ENCODE measurements around the gene RNF115. TPM values are rescaled to one million over a fixed set of nuclear protein-coding genes. Genes with fewer than 3 reads are reported as not detected.
"Not testable (repeated sequence)": the region's sequence is repeated elsewhere in the genome, so short reads cannot be mapped to it uniquely, and the experiment has no call there.

RNF115 gene
- total RNA-seq, 1 donor from 2014 or later, result 15.3 TPM

GRCh38 chr1:145766926-145767325, 57.0 kb downstream of the RNF115 start:
- H3K27me3 ChIP-seq (ENCODE audit: insufficient read depth, low read length); H3K9ac ChIP-seq (ENCODE audit: low read length); H3K79me2 ChIP-seq (ENCODE audit: insufficient read depth, low read length); H3K36me3 ChIP-seq (ENCODE audit: insufficient read depth, low read length); FAIRE-seq; DNase-seq (ENCODE audit: low read depth); H3K27me3 Mint-ChIP-seq (ENCODE audit: low read depth, unreplicated experiment); H3K9me3 ChIP-seq (ENCODE audit: insufficient read depth, low read depth, low read length); H3K4me2 ChIP-seq (ENCODE audit: low read length); H3K27ac ChIP-seq (ENCODE audit: low read depth, low read length); H2AFZ ChIP-seq (ENCODE audit: low read depth, low read length); H3K4me1 Mint-ChIP-seq (ENCODE audit: low read depth, unreplicated experiment); H3K4me1 ChIP-seq (ENCODE audit: insufficient read depth, low read length); H3K27ac Mint-ChIP-seq (ENCODE audit: unreplicated experiment); H3K9me3 Mint-ChIP-seq (ENCODE audit: unreplicated experiment); H4K20me1 ChIP-seq (ENCODE audit: insufficient read depth, low read length); H3K4me3 ChIP-seq (ENCODE audit: insufficient read depth, low read depth, low read length); H3K4me3 Mint-ChIP-seq (ENCODE audit: unreplicated experiment): not testable (repeated sequence)
- peaks cover 29% of the 10 kb centered on the region for H3K36me3 Mint-ChIP-seq (ENCODE audit: low read depth, unreplicated experiment)

DNA sequence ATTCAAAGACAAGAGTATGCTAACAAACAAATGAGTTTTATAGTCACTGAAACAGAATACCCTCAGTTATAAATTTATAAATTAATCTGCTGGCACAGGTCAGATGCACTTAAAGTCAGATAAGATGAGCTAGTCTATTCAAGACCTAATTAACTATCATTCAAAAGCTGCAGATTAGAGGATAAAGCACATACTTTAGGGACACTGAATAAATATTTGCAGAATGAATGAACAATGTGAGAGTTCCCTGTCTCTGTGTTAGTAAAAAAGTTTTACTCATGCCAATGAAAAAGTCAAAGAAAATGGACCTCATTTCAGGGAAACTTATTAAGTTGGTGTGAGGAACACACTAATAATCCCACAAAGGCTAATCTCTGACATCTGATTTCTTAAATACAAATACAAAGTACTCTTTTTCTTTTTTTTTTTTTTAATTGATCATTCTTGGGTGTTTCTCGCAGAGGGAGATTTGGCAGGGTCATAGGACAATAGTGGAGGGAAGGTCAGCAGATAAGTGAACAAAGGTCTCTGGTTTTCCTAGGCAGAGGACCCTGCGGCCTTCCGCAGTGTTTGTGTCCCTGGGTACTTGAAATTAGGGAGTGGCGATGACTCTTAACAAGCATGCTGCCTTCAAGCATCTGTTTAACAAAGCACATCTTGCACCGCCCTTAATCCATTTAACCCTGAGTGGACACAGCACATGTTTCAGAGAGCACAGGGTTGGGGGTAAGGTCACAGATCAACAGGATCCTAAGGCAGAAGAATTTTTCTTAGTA, 58.1 kb downstream of the RNF115 start:
- not testable (repeated sequence) for H3K4me1 Mint-ChIP-seq (ENCODE audit: low read depth, unreplicated experiment); H3K27me3 ChIP-seq (ENCODE audit: insufficient read depth, low read length); H3K27ac ChIP-seq (ENCODE audit: low read depth, low read length); H3K9me3 Mint-ChIP-seq (ENCODE audit: unreplicated experiment); H3K4me1 ChIP-seq (ENCODE audit: insufficient read depth, low read length); H3K36me3 ChIP-seq (ENCODE audit: insufficient read depth, low read length); H3K9me3 ChIP-seq (ENCODE audit: insufficient read depth, low read depth, low read length); FAIRE-seq; H3K9ac ChIP-seq (ENCODE audit: low read length); H3K4me3 ChIP-seq (ENCODE audit: insufficient read depth, low read depth, low read length); H3K27ac Mint-ChIP-seq (ENCODE audit: unreplicated experiment); H4K20me1 ChIP-seq (ENCODE audit: insufficient read depth, low read length); H3K4me2 ChIP-seq (ENCODE audit: low read length); H3K27me3 Mint-ChIP-seq (ENCODE audit: low read depth, unreplicated experiment); DNase-seq (ENCODE audit: low read depth); H3K4me3 Mint-ChIP-seq (ENCODE audit: unreplicated experiment); H2AFZ ChIP-seq (ENCODE audit: low read depth, low read length); H3K79me2 ChIP-seq (ENCODE audit: insufficient read depth, low read length)
- peaks cover 26% of the 10 kb centered on the region for H3K36me3 Mint-ChIP-seq (ENCODE audit: low read depth, unreplicated experiment)

- not testable (repeated sequence) for H3K4me1 ChIP-seq (ENCODE audit: insufficient read depth, low read length); H4K20me1 ChIP-seq (ENCODE audit: insufficient read depth, low read length); H2AFZ ChIP-seq (ENCODE audit: low read depth, low read length); H3K4me2 ChIP-seq (ENCODE audit: low read length); H3K9me3 ChIP-seq (ENCODE audit: insufficient read depth, low read depth, low read length); H3K36me3 ChIP-seq (ENCODE audit: insufficient read depth, low read length); H3K27ac Mint-ChIP-seq (ENCODE audit: unreplicated experiment); DNase-seq (ENCODE audit: low read depth); FAIRE-seq; H3K4me3 ChIP-seq (ENCODE audit: insufficient read depth, low read depth, low read length); H3K4me3 Mint-ChIP-seq (ENCODE audit: unreplicated experiment); H3K79me2 ChIP-seq (ENCODE audit: insufficient read depth, low read length); H3K27me3 ChIP-seq (ENCODE audit: insufficient read depth, low read length); H3K4me1 Mint-ChIP-seq (ENCODE audit: low read depth, unreplicated experiment); H3K27me3 Mint-ChIP-seq (ENCODE audit: low read depth, unreplicated experiment); H3K27ac ChIP-seq (ENCODE audit: low read depth, low read length); H3K9me3 Mint-ChIP-seq (ENCODE audit: unreplicated experiment); H3K9ac ChIP-seq (ENCODE audit: low read length)
- H3K36me3 Mint-ChIP-seq (ENCODE audit: low read depth, unreplicated experiment), result peaks cover 32% of the 10 kb centered on the region
Observed at GRCh38 chr1:145765127-145765526, 58.8 kb downstream of the RNF115 start.

DNA sequence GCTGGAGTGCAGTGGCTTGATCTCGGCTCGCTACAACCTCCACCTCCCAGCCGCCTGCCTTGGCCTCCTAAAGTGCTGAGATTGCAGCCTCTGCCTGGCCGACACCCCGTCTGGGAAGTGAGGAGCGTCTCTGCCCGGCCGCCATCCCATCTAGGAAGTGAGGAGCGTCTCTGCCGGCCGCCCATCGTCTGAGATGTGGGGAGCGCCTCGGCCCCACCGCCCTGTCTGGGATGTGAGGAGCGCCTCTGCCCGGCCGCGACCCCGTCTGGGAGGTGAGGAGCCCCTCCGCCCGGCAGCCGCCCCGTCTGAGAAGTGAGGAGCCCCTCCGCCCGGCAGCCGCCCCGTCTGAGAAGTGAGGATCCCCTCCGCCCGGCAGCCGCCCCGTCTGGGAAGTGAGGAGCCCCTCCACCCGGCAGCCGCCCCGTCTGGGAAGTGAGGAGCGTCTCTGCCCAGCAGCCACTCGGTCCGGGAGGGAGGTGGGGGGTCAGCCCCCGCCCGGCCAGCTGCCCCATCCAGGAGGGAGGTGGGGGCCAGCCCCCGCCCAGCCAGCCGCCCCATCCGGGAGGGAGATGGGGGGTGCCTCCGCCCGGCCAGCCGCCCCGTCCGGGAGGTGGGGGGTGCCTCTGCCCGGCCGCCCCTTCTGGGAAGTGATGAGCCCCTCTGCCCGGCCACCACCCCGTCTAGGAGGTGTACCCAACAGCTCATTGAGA, 59.5 kb downstream of the RNF115 start:
- not testable (repeated sequence) for H3K36me3 ChIP-seq (ENCODE audit: insufficient read depth, low read length); H3K9me3 Mint-ChIP-seq (ENCODE audit: unreplicated experiment); H4K20me1 ChIP-seq (ENCODE audit: insufficient read depth, low read length); H3K9ac ChIP-seq (ENCODE audit: low read length); H3K4me1 ChIP-seq (ENCODE audit: insufficient read depth, low read length); H3K4me3 Mint-ChIP-seq (ENCODE audit: unreplicated experiment); H3K79me2 ChIP-seq (ENCODE audit: insufficient read depth, low read length); H3K27ac ChIP-seq (ENCODE audit: low read depth, low read length); H3K27me3 Mint-ChIP-seq (ENCODE audit: low read depth, unreplicated experiment); H3K4me3 ChIP-seq (ENCODE audit: insufficient read depth, low read depth, low read length); DNase-seq (ENCODE audit: low read depth); H3K27me3 ChIP-seq (ENCODE audit: insufficient read depth, low read length); H3K4me1 Mint-ChIP-seq (ENCODE audit: low read depth, unreplicated experiment); H3K4me2 ChIP-seq (ENCODE audit: low read length); H2AFZ ChIP-seq (ENCODE audit: low read depth, low read length); H3K27ac Mint-ChIP-seq (ENCODE audit: unreplicated experiment); FAIRE-seq; H3K9me3 ChIP-seq (ENCODE audit: insufficient read depth, low read depth, low read length)
- peaks cover 32% of the 10 kb centered on the region for H3K36me3 Mint-ChIP-seq (ENCODE audit: low read depth, unreplicated experiment)

GRCh38 chr1:145762001-145762400, 61.9 kb downstream of the RNF115 start:
- not testable (repeated sequence) for H3K27me3 ChIP-seq (ENCODE audit: insufficient read depth, low read length); H3K4me3 ChIP-seq (ENCODE audit: insufficient read depth, low read depth, low read length); H3K79me2 ChIP-seq (ENCODE audit: insufficient read depth, low read length); H3K4me2 ChIP-seq (ENCODE audit: low read length); H3K4me1 Mint-ChIP-seq (ENCODE audit: low read depth, unreplicated experiment); H3K9me3 ChIP-seq (ENCODE audit: insufficient read depth, low read depth, low read length); H2AFZ ChIP-seq (ENCODE audit: low read depth, low read length); DNase-seq (ENCODE audit: low read depth); H3K4me1 ChIP-seq (ENCODE audit: insufficient read depth, low read length); H3K4me3 Mint-ChIP-seq (ENCODE audit: unreplicated experiment); H3K27ac ChIP-seq (ENCODE audit: low read depth, low read length); H3K9me3 Mint-ChIP-seq (ENCODE audit: unreplicated experiment); FAIRE-seq; H4K20me1 ChIP-seq (ENCODE audit: insufficient read depth, low read length); H3K27ac Mint-ChIP-seq (ENCODE audit: unreplicated experiment); H3K27me3 Mint-ChIP-seq (ENCODE audit: low read depth, unreplicated experiment); H3K9ac ChIP-seq (ENCODE audit: low read length)
- H3K36me3 Mint-ChIP-seq (ENCODE audit: low read depth, unreplicated experiment), result peaks cover 27% of the 10 kb centered on the region
- peaks cover 10% of the 10 kb centered on the region for H3K36me3 ChIP-seq (ENCODE audit: insufficient read depth, low read length)

DNA sequence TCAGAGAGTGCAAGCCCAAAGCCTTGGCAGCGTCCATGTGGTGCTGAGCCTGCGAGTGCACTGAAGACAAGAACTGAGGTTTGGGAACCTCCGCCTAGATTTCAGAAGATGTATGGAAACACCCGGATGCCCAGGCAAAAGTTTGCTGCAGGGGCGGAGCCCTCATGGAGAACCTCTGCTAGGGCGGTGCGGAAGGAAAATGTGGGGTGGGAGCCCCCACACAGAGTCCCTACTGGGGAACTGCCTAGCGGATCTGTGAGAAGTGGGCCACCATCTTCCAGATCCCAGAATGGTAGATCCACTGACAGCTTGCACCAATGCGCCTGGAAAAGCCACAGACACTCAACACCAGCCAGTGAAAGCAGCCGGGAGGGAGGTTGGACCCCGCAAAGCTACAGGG, 62.4 kb downstream of the RNF115 start:
- not testable (repeated sequence) for H3K9me3 Mint-ChIP-seq (ENCODE audit: unreplicated experiment); H3K4me3 ChIP-seq (ENCODE audit: insufficient read depth, low read depth, low read length); DNase-seq (ENCODE audit: low read depth); FAIRE-seq; H4K20me1 ChIP-seq (ENCODE audit: insufficient read depth, low read length); H3K9ac ChIP-seq (ENCODE audit: low read length); H3K9me3 ChIP-seq (ENCODE audit: insufficient read depth, low read depth, low read length); H3K4me3 Mint-ChIP-seq (ENCODE audit: unreplicated experiment); H2AFZ ChIP-seq (ENCODE audit: low read depth, low read length); H3K27ac ChIP-seq (ENCODE audit: low read depth, low read length); H3K4me1 Mint-ChIP-seq (ENCODE audit: low read depth, unreplicated experiment); H3K27ac Mint-ChIP-seq (ENCODE audit: unreplicated experiment); H3K27me3 Mint-ChIP-seq (ENCODE audit: low read depth, unreplicated experiment); H3K4me1 ChIP-seq (ENCODE audit: insufficient read depth, low read length); H3K27me3 ChIP-seq (ENCODE audit: insufficient read depth, low read length); H3K4me2 ChIP-seq (ENCODE audit: low read length); H3K79me2 ChIP-seq (ENCODE audit: insufficient read depth, low read length)
- H3K36me3 Mint-ChIP-seq (ENCODE audit: low read depth, unreplicated experiment), result peaks cover 29% of the 10 kb centered on the region
- peaks cover 10% of the 10 kb centered on the region for H3K36me3 ChIP-seq (ENCODE audit: insufficient read depth, low read length)

Measured in astrocyte (in vitro differentiated cells and primary cell).